Endothelial cell of umbilical vein (primary cell): ENCODE results near the gene TET2. TPM values are rescaled to one million over a fixed set of nuclear protein-coding genes. Genes with fewer than 3 reads are reported as not detected.
A peak's percentile ranks its signal among the peaks of the same experiment; 100 is the strongest.

Experiments used
- BruUV-seq: library from RNA; stranded (reverse); fragments of 400-500 nt; replicated peaks from 2 replicates; lab custom pipeline; 2021; lab: Mats Ljungman, UMichigan
- CTCF ChIA-PET: fragments of 300-600, 350-600 bp; sonication (Branson Sonifier 250); formaldehyde crosslinking; loops from one replicate; lab custom pipeline; 2021; ENCODE audit warnings: antibody characterized with exemption, inconsistent platforms; lab: Charles Lee
- POLR2A ChIA-PET: fragments of 300-600, 350-600 bp; sonication (Branson Sonifier 250); formaldehyde crosslinking; loops from one replicate; lab custom pipeline; 2021; ENCODE audit warnings: antibody characterized with exemption, inconsistent platforms; lab: Charles Lee
- DNase-seq: peaks from one replicate; pipeline ENCODE4 v3.0.0-alpha.2; 2011; ENCODE audit warnings: low read depth, low spot score
- FAIRE-seq: peaks from 2 replicates; lab custom pipeline; 2011; peaks lifted over from hg19 to GRCh38; lab: Jason Lieb, UNC
- H2AFZ ChIP-seq: 2 replicates; pipeline ENCODE4 v1.6.0; 2012; ENCODE audit warnings: low read depth, low read length, control low read depth, inconsistent platforms
- H3K27ac ChIP-seq: 2 replicates; pipeline ENCODE4 v1.5.1; 2011; ENCODE audit warnings: low read depth, mild to moderate bottlenecking, control low read depth, low read length, moderate library complexity; ENCODE audit not compliant: insufficient read depth
- H3K27me3 ChIP-seq, 2 experiments: 2 replicates each; pipeline versions ENCODE4 v1.6.0 to v1.6.1; 2011; ENCODE audit warnings: low read length in 2 of 2, mixed read lengths in 1 of 2; ENCODE audit not compliant: control insufficient read depth in 2 of 2, insufficient read depth in 2 of 2
- H3K36me3 ChIP-seq, 2 experiments: 2 replicates in 1 of 2; 3 replicates in 1 of 2; pipeline ENCODE4 v1.5.1; 2011; ENCODE audit warnings: low read length in 2 of 2, mild to moderate bottlenecking in 1 of 2, moderate library complexity in 1 of 2; ENCODE audit not compliant: control insufficient read depth in 2 of 2, insufficient read depth in 2 of 2; ENCODE audit errors: extremely low read depth in 1 of 2
- H3K4me1 ChIP-seq: 3 replicates; pipeline ENCODE4 v1.5.1; 2011; ENCODE audit warnings: mild to moderate bottlenecking, low read length; ENCODE audit not compliant: control insufficient read depth, insufficient read depth; ENCODE audit errors: extremely low read depth
- H3K4me2 ChIP-seq: 2 replicates; pipeline ENCODE4 v1.6.1; 2011; ENCODE audit warnings: low read length, control low read depth, mixed read lengths; ENCODE audit not compliant: insufficient read depth
- H3K4me3 ChIP-seq, 3 experiments: fragments of 200-600 bp in 1 of 3; sonication (generic), shearing (Covaris generic) in 1 of 3; replicated peaks in 1 of 3; 2 replicates each; pipeline ENCODE4 v1.5.1; 2011 to 2016; ENCODE audit warnings: control low read depth in 3 of 3, low read length in 3 of 3, mild to moderate bottlenecking in 2 of 3, inconsistent platforms in 1 of 3, low read depth in 1 of 3, moderate library complexity in 1 of 3; ENCODE audit not compliant: insufficient read depth in 1 of 3
- H3K79me2 ChIP-seq: 2 replicates; pipeline ENCODE4 v1.6.0; 2012; ENCODE audit warnings: low read length, inconsistent platforms; ENCODE audit not compliant: control insufficient read depth, insufficient read depth
- H3K9ac ChIP-seq: replicated peaks from 2 replicates; pipeline ENCODE3; 2011; ENCODE audit warnings: low read length, control low read depth; ENCODE audit not compliant: insufficient read depth; ENCODE audit errors: extremely low read depth
- H3K9me1 ChIP-seq: replicated peaks from 3 replicates; pipeline ENCODE4 v1.6.0; 2011; ENCODE audit warnings: mild to moderate bottlenecking, low read length; ENCODE audit not compliant: control insufficient read depth, insufficient read depth; ENCODE audit errors: extremely low read depth
- H3K9me3 ChIP-seq: replicated peaks from 2 replicates; pipeline ENCODE4 v1.5.1; 2012; ENCODE audit warnings: low read length, inconsistent platforms; ENCODE audit not compliant: control insufficient read depth, insufficient read depth
- H4K20me1 ChIP-seq: replicated peaks from 2 replicates; pipeline ENCODE3; 2011; ENCODE audit warnings: mild to moderate bottlenecking, low read length; ENCODE audit not compliant: control insufficient read depth, insufficient read depth; ENCODE audit errors: extremely low read depth
- EZH2 ChIP-seq: IDR thresholded peaks from 2 replicates; pipeline ENCODE4 v1.6.1; 2012; ENCODE audit warnings: borderline replicate concordance, low read depth, mild to moderate bottlenecking, moderate library complexity, low read length, inconsistent platforms; ENCODE audit not compliant: severe bottlenecking
- FOS ChIP-seq: IDR thresholded peaks from 2 replicates; pipeline ENCODE4 v1.6.1; 2011; ENCODE audit warnings: mild to moderate bottlenecking, low read length, moderate library complexity, borderline replicate concordance; ENCODE audit not compliant: insufficient read depth
- GATA2 ChIP-seq: IDR thresholded peaks from 2 replicates; pipeline ENCODE4 v1.7.0; 2011; ENCODE audit warnings: low read depth, mild to moderate bottlenecking, moderate library complexity, mixed read lengths, low read length; ENCODE audit not compliant: insufficient read length, insufficient read depth
- JUN ChIP-seq: IDR thresholded peaks from 2 replicates; pipeline ENCODE4 v1.6.1; 2011; ENCODE audit warnings: borderline replicate concordance, low read depth; ENCODE audit not compliant: insufficient read length, insufficient read depth
- MYC ChIP-seq: IDR thresholded peaks from one replicate; pipeline ENCODE4 v1.6.1; 2011; ENCODE audit warnings: mild to moderate bottlenecking, low read depth, low read length
- POLR2A ChIP-seq: IDR thresholded peaks from 2 replicates; pipeline ENCODE4 v1.6.1; 2012; ENCODE audit warnings: low read depth, mild to moderate bottlenecking, control low read depth, low read length
- POLR2AphosphoS5 ChIP-seq: IDR thresholded peaks from 2 replicates; pipeline ENCODE4 v1.6.1; 2012; ENCODE audit warnings: low read depth, mild to moderate bottlenecking, control low read depth, low read length, moderate library complexity; ENCODE audit not compliant: insufficient read depth
- dilution Hi-C: fragments of 300-500 bp; cut with MboI; formaldehyde crosslinking; loops from one replicate; pipeline ENCODE4 v1.15.0; 2019; ENCODE audit warnings: low sequenced_read_pairs; ENCODE audit not compliant: extremely low pct_ligation_motif_present
- intact Hi-C: fragments of 100-400 bp; cut with micrococcal nuclease; formaldehyde crosslinking; loops from one replicate; pipeline ENCODE4 v1.10.0; 2022
- polyA plus RNA-seq, 4 experiments: library from polyadenylated mRNA; depleted of rRNA in 3 of 4; stranded (reverse) in 3 of 4; unstranded in 1 of 4; fragments of >200 nt; gene quantifications; 2 replicates each; pipeline versions ENCODE4 v1.2.1 to v1.2.3, GENCODE V29; 2011 to 2012; ENCODE audit warnings: missing spikeins in 1 of 4
- total RNA-seq: library from RNA; stranded (reverse); gene quantifications from 2 replicates; pipeline ENCODE4 v1.2.3, GENCODE V29; 2021
- TF ChIP-seq, protein P1 (sequence below): IDR thresholded peaks from 2 replicates; pipeline ENCODE4 v1.6.1; 2011; ENCODE audit not compliant: insufficient read depth, insufficient read length
- TF ChIP-seq, protein P2 (sequence below), 2 donors: IDR thresholded peaks; 1 replicate in 1 of 2; 2 replicates in 1 of 2; pipeline ENCODE4 v1.5.1; 2011; ENCODE audit warnings: low read length in 2 of 2, mild to moderate bottlenecking in 2 of 2, moderate library complexity in 2 of 2, control low read depth in 1 of 2, inconsistent platforms in 1 of 2, low read depth in 1 of 2; ENCODE audit not compliant: insufficient read depth in 1 of 2; ENCODE audit errors: extremely low read depth in 1 of 2

Gene TET2
- total and polyA plus RNA-seq, 2 donors (not counting 3 experiments of a cell fraction or from before 2014, with no cell fraction given), result 4.8 to 17.5 TPM

DNA sequence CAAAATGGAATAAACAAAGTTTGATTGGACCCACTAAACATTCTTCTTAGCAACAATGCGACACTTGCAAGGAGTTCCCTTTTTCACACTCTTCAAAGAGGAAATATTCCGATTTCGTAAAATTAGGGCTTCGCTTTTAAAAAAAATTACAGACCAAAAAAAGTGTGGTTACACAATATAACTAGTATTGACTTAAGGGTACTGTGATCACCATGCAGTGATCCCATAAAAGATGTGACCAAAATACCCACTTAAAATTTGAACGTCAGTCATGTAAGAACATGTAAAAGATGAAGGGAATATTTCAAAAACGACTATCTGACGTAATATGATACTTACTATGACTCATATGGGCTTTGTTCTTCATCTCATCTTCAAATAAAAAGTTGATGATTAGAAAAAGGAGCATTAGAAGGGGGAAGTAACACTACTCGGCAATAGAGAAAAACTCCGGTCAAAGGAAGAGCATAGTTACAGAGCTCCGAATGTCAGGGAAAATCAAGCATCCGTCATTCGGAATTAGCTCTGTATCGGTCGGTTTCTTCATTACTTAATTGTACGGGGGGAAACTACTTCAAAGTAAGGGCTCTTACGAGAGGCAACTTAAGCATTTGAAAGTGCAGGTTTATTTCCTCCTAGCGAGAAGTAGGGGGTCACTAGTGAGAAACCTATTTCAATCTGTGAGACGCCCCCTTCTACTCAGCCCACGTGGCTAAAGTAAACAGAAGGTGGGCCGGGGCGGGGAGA lies 1.3 kb upstream of the TET2 start:
- peaks cover 27% of the 10 kb centered on the region for H3K79me2 ChIP-seq
- peak overlapping the region; percentile 100 for H3K4me2 ChIP-seq
- no TSS peak for BruUV-seq
- no peaks in the 10 kb centered on the region for H3K27me3 ChIP-seq
- peak overlapping the region; percentile 99 for H3K9ac ChIP-seq
- H3K9me3 ChIP-seq, result no peaks in the 10 kb centered on the region
- ChIA-PET CTCF (interaction anchor here (1.2 to 2.4 kb wide), 3 partner anchors 326 to 570 kb away, joined by 4 to 13 read pairs (median 4); partner anchors contain the start of gene PPA2), POLR2A (no interaction called here)
- H3K4me3 ChIP-seq, result peak overlapping the region; percentile 79 to 100 (median 100)
- peak overlapping the region; percentile 87 for H2AFZ ChIP-seq
- FAIRE-seq, result no peak
- H4K20me1 ChIP-seq, result peaks cover 4% of the 10 kb centered on the region
- TF ChIP-seq POLR2A (no peak), FOS (peak; percentile 13), MYC (no peak)
- intact Hi-C loops, result loop anchor here (5.0 to 10.0 kb wide), 3 partner anchors 99 to 142 kb away; no protein-coding TSS in a partner anchor
- H3K36me3 ChIP-seq, result no peaks in the 10 kb centered on the region
- H3K4me1 ChIP-seq, result peaks cover 23% of the 10 kb centered on the region
- dilution Hi-C loops, result no loop called here
- DNase-seq, result peak; percentile 6
- H3K9me1 ChIP-seq, result no peaks in the 10 kb centered on the region
- H3K27ac ChIP-seq, result no peak overlapping the region

DNA sequence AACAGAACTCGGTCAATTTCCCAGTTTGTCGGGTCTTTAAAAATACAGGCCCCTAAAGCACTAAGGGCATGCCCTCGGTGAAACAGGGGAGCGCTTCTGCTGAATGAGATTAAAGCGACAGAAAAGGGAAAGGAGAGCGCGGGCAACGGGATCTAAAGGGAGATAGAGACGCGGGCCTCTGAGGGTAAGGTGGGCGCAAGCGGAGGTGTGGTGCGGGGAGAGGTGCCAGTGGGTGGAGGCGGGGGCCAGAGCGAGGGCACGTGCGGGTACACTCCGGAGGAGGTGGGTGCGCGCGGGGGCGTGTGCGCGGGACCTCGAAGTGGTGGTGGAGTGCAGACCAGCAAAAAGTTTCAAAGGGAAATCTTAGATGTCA lies 787 bp upstream of the TET2 start:
- no peaks in the 10 kb centered on the region for H3K27me3 ChIP-seq
- peak overlapping the region; percentile 87 for H2AFZ ChIP-seq
- FAIRE-seq (no peak), DNase-seq (peak; percentile 15)
- intact Hi-C loops (loop anchor here (1.0 to 10.0 kb wide), 6 partner anchors 99 to 563 kb away; partner anchors contain the start of genes GSTCD and INTS12), dilution Hi-C loops (no loop called here)
- peaks cover 32% of the 10 kb centered on the region for H3K79me2 ChIP-seq
- peaks cover 4% of the 10 kb centered on the region for H4K20me1 ChIP-seq
- no peaks in the 10 kb centered on the region for H3K36me3 ChIP-seq
- H3K9ac ChIP-seq, result peak overlapping the region; percentile 99
- H3K4me3 ChIP-seq, result peak overlapping the region; percentile 79 to 100 (median 100)
- no TSS peak for BruUV-seq
- H3K4me1 ChIP-seq, result peaks cover 23% of the 10 kb centered on the region
- H3K27ac ChIP-seq, result no peak overlapping the region
- H3K4me2 ChIP-seq, result peak overlapping the region; percentile 100
- no peak for TF ChIP-seq GATA2
- no peak for TF ChIP-seq EZH2
- TF ChIP-seq POLR2A, result no peak
- TF ChIP-seq, protein P1, sequence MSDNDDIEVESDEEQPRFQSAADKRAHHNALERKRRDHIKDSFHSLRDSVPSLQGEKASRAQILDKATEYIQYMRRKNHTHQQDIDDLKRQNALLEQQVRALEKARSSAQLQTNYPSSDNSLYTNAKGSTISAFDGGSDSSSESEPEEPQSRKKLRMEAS, result no peak
- TF ChIP-seq JUN, result no peak
- no peak for TF ChIP-seq MYC
- TF ChIP-seq, protein P2, sequence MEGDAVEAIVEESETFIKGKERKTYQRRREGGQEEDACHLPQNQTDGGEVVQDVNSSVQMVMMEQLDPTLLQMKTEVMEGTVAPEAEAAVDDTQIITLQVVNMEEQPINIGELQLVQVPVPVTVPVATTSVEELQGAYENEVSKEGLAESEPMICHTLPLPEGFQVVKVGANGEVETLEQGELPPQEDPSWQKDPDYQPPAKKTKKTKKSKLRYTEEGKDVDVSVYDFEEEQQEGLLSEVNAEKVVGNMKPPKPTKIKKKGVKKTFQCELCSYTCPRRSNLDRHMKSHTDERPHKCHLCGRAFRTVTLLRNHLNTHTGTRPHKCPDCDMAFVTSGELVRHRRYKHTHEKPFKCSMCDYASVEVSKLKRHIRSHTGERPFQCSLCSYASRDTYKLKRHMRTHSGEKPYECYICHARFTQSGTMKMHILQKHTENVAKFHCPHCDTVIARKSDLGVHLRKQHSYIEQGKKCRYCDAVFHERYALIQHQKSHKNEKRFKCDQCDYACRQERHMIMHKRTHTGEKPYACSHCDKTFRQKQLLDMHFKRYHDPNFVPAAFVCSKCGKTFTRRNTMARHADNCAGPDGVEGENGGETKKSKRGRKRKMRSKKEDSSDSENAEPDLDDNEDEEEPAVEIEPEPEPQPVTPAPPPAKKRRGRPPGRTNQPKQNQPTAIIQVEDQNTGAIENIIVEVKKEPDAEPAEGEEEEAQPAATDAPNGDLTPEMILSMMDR (IDR thresholded peaks at IDR 0.05; ENCODE audit: extremely low read depth in 1 of 2, insufficient read depth in 1 of 2, low read depth in 1 of 2, low read length in 2 of 2), result no peak
- no peak for TF ChIP-seq FOS
- TF ChIP-seq POLR2AphosphoS5, result no peak
- CTCF ChIA-PET, result interaction anchor here (1.5 to 2.4 kb wide), 4 partner anchors 326 to 569 kb away, joined by 4 to 21 read pairs (median 10); partner anchors contain the start of gene PPA2
- POLR2A ChIA-PET, result no interaction called here
- no peaks in the 10 kb centered on the region for H3K9me1 ChIP-seq
- H3K9me3 ChIP-seq, result no peaks in the 10 kb centered on the region
